GM19351 (cell line): ENCODE data around the gene CARM1.
"Not testable (repeated sequence)": the region's sequence is repeated elsewhere in the genome, so short reads cannot be mapped to it uniquely, and the experiment has no call there.

Experiments
- ATAC-seq: cut with Tn5 transposase; IDR thresholded peaks from one replicate; pipeline ENCODE4 v1.9.1; 2021; ENCODE audit warnings: mild to moderate bottlenecking, moderate library complexity; ENCODE audit not compliant: unreplicated experiment

The CARM1 gene

GRCh38 chr19:10927730-10928562 is 56.6 kb downstream of the CARM1 start:
- no peak for ATAC-seq

- peak; percentile 75 for ATAC-seq
Measured at GRCh38 chr19:10928563-10929401, 57.4 kb downstream of the CARM1 start, which contains the start of the genes TIMM29 and YIPF2. Gene TIMM29, plus strand, starts transcription at chr19:10928811. Its CDS starts 12 bp downstream, at chr19:10928823. Gene YIPF2, minus strand, starts transcription at chr19:10928639. Its CDS starts 229 bp downstream, at chr19:10928410.

GRCh38 chr19:10929402-10929794 is 58.0 kb downstream of the CARM1 start:
- no peak for ATAC-seq

- ATAC-seq: no peak
Measured at GRCh38 chr19:10935371-10936059, 64.2 kb downstream of the CARM1 start.

- no peak for ATAC-seq
Measured at GRCh38 chr19:10936661-10937084, 65.3 kb downstream of the CARM1 start.

GRCh38 chr19:10941649-10942048 is 70.3 kb downstream of the CARM1 start:
- ATAC-seq: not testable (repeated sequence)

GRCh38 chr19:10943412-10943811 is 72.1 kb downstream of the CARM1 start:
- ATAC-seq: not testable (repeated sequence)

- ATAC-seq: no peak
Measured at GRCh38 chr19:10945264-10945663, 73.9 kb downstream of the CARM1 start.

GRCh38 chr19:10946958-10947657 is 75.8 kb downstream of the CARM1 start:
- no peak for ATAC-seq

- ATAC-seq: no peak
Measured at GRCh38 chr19:10952809-10953208, 81.5 kb downstream of the CARM1 start.

GRCh38 chr19:10959277-10959968 is 88.1 kb downstream of the CARM1 start:
- ATAC-seq: not testable (repeated sequence)

GRCh38 chr19:10960314-10961072 is 89.1 kb downstream of the CARM1 start, which contains the start of gene SMARCA4:
Gene SMARCA4, plus strand, starts transcription at chr19:10961030. Its CDS starts 23,122 bp downstream, at chr19:10984152.
- peak; percentile 67 for ATAC-seq

- peak; percentile 13 for ATAC-seq
Measured at GRCh38 chr19:10961073-10961860, 89.9 kb downstream of the CARM1 start.

- ATAC-seq: no peak
Measured at GRCh38 chr19:10962863-10963262, 91.5 kb downstream of the CARM1 start.

- no peak for ATAC-seq
Measured at GRCh38 chr19:10963865-10964264, 92.5 kb downstream of the CARM1 start.

GRCh38 chr19:10964903-10965302 is 93.5 kb downstream of the CARM1 start:
- no peak for ATAC-seq

GRCh38 chr19:10965398-10965797 is 94.0 kb downstream of the CARM1 start:
- no peak for ATAC-seq

GRCh38 chr19:10966809-10967208 is 95.5 kb downstream of the CARM1 start:
- no peak for ATAC-seq
